CD1c-positive myeloid dendritic cell (primary cell): ENCODE results near the gene COLEC12.

Experiments
- DNase-seq: peaks from one replicate; pipeline ENCODE4 v3.0.0-alpha.2; 2016; ENCODE audit errors: extremely low spot score

COLEC12 gene

DNA sequence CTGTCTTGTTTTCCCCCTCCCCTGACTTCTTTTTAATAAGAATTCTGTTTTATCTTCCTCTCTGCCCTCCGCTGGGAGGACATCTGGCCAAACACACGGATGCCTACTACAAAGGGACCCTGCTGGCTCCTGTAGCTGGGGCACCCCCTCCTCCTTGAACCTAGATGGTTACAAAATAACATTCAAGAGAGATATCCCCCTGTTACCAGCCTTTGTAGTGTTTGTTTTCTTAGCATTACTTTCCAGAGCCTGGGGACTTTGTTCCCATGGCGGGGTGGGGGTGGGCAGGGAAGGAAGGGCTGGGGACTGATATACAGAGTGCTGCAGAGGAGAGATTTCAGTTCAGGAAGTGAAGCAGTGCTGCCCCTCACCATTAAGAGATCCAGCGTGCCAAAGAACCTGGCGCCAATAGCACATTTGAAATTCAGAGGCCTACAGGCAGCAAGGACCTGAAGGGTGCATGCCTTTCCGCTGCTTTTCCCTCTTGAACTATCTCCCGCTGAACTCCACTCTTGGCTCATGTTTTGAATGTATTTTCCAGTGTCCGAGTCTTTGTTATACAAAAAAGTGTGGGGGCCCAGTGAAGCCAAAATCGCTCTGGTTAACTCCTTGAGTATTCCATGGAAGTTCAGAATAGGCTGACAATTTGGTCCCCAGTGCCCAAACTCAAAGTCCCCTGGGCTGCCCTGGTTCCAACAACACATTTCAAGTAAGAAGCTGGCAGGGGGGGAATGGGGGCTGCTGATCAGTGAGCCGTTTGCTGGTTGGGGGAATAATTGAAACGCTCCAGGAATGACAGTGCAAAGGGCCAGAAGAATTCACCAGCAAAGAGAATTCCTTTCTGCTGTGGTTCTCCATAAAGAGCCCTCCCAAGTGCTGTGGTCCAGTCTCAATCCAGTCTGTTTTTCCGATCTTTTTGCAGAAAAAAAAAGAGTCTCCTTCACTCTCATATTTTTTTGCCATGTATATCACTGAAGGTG, 137.9 kb downstream of the COLEC12 start:
- DNase-seq: no peak

DNA sequence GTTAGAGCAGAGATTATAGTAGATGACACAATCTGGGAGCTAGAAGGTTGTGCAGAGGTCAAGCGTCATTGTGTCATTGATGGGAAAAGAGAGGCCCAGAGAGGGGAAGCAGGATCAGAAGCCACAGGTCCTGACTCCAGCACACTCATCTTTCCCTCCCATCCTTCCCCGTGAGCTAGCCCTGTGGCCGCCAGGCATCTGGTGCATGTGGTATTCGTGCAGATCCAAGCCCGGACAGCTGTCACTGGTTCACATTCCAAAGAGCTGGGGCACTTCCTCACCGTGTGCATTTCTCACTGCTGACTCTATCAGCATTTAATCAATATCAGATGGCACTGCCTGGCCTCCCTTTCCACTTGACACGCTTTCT, 138.6 kb downstream of the COLEC12 start:
- peak; percentile 23 for DNase-seq

DNA sequence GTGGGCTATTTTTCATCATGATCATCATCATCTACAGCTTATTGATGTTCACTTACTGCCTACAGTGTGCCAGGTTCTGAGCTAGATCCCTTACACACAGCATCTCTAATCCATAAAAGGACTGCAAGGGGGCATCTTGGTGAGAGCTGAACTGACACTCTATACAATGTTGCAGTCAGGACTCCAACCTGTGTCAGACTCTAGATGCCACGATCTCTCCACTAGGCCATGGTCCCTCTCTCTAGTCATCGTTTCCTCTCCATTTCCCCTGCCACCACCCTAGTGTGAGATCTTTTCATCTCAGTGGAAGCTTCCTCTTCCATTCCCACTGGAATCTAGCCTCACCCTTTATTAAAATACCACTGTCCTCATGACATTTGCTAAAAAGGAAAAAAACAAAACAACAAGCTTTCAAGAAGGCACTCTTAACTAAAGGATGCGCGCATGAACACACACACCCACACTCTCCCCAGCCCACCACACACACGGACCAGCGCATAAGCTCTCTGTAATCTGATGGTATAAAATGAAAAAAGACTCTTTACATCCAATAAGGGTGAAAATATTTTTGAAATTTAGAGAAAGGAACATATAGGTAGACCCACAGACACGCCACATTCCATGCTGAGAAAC, 139.3 kb downstream of the COLEC12 start:
- DNase-seq: no peak

DNA sequence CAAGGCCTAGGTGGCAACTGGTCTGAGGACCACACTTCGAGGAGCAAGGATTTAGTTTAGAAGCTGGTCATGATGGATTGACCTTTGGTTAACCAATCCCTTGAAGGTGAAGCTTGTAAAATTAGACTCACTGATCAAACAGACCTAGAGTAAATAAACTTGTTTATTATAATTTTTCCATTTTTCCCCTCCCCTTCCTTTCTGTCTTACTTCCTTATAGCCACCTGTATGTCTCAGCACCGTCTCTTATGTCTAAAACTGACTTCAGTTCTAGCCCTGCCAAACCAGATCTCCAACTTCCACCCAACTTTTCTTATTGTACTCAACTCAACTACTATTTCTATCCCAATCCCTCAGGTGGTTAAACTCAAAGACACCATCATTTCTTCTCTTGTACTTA, 139.8 kb downstream of the COLEC12 start:
- DNase-seq: no peak

DNA sequence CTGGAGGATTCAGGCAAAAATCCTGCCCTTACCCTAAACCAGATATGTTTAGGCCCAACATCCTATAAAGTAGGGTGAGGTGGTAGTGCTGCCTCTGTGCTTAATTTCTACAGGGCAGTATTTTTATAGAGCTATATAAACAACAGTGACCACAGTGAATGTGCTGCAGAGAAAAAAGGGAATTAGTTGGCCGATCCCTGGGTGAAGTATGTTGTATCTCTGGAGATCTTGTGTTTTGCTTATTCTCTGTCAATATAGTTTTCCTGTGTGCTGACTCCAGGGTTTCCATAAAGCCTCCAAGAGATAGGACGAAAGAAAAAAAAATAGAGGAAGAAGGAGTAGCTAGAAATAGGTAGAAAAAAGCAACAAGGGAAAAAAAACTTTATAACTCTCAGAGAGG, 143.7 kb downstream of the COLEC12 start:
- DNase-seq: no peak

DNA sequence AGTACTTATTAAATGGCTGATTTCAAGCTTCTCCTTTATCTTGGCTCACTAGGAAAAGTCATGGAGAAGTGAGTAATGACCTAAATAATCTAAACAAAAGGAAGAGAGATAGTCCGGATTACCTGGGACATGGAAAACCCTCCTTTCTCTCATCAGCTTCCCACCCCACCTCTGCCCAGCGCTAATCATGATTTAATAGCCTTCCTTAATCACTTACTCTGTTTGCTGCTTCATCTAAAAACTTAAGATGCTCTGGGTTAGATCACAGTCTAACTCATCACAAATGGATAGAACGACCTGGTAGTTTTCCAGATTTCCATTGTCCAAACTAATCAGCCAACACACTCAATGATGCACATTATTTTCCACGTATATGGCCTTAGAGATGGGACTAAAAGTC, 144.8 kb downstream of the COLEC12 start:
- DNase-seq: no peak

DNA sequence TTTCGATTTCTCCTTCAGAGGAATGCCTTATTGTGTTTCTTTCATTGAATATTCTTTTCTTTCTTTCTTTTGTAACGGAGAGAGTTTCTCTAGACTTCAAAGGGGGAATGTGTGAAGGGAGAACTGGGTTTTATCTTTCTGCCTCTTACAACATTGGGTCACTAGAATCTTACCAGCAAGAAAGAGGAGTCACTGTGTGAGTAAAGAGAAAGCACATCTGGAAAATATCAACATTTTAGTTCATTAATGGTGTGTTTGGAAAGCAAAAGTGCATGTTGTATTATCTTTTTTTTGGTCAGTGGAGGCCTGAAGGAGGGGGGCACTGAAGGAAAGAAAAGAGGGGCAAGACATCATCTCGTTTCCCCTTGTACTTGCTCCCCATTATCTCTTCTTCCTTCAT, 146.0 kb downstream of the COLEC12 start:
- no peak for DNase-seq

DNA sequence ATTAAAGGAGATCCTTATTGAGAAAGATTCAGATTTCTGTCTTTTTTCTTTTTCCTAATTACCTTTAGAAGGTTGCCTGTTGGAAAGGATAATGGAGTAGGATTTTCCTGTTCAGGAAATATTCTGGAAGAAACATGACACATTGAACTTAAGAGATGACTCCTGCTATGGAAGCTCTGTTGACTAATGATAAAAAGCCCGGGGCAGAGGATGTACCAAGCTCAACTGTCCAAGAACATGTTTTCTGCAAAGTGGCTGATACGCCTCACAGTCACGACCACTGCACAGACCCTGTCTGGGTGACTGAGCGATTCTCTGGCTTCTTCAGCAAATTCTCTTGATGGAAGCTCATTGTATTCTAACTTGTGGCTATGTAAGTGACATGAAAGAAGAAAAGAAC, 146.5 kb downstream of the COLEC12 start:
- no peak for DNase-seq

DNA sequence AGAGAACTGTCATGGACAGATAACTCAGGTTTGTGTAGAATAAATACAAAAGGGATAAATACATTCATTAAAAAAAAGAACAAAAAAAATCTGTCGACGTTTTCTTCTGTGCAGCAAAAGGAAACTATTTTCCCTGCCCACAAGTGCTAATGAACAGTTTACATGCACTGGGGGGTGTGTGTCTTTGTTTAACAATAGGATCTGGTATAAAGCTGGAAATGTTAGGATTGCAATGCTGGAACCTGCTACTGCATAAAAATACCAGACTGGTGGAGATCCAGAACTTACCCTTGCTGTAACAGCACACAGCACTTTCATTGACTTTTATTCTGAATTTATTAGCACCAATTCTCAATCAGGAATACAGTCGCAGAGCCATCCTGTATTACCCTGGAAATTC, 148.1 kb downstream of the COLEC12 start:
- no peak for DNase-seq

DNA sequence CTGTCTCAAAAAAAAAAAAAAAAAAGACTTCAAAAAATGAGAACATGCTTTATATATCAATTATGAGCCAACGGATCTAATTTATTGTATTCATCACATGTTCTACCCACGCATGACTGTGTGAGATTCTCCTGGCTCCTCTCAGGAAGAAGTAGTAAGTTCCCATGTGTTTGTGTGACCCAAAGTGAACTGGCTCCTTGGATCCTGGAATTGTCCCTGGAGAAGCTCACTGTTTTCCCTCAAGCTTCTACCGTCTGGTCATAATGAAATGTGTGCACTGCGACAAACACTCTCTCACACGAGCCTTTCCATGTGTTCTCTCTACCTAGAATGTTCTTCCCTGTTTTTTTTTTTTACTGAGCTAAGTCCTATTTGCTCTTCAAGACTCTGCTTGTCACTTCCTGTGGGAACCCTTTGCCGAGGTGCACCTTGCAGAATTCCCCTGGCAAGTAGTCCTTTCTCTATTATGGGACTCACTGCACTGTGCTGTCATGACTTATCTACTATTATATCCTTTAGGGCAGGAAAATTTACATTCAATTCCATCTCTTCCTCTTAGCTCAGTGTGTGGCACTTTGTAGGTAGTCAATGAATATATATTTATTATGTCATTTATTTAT, 149.4 kb downstream of the COLEC12 start:
- DNase-seq: no peak

DNA sequence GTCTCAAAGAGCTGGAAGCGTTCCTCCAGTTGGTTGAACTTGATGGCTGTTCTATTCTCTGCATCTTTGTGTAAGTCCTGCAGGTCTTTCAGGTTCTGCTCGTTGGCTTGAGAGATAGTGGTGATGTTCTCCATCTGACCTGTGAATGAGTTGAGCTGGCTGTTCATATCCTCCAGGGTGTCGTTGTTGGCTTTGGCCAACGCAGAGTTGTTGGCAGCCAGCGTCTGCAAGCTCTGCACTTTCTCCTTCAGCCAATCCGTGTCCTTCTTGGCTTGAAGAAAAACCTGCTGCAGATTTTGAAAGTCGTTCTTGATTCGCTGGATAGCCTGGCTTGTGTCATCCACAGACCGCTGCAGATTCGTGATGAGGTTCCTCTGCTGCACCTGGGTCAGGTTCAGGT, 153.9 kb downstream of the COLEC12 start:
- DNase-seq: no peak

DNA sequence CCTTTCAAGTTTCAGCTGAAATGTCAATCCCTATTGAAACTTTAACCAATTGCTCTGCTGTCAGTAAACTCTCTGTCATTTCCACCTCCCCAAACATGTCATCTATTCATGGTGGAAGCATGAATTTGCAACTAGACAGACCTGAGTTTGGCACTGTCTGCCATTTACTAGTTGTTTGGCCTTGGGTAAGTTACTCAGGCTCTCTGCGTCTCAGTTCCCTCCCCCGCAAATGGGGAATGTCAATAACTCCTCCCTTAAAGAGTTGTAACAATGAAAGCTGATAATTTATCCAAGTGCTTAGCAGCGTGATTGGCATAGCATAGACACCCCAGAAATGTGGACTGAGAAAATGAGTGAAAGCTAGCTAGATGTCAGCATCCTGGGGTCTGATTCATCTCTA, 159.4 kb downstream of the COLEC12 start:
- no peak for DNase-seq

DNA sequence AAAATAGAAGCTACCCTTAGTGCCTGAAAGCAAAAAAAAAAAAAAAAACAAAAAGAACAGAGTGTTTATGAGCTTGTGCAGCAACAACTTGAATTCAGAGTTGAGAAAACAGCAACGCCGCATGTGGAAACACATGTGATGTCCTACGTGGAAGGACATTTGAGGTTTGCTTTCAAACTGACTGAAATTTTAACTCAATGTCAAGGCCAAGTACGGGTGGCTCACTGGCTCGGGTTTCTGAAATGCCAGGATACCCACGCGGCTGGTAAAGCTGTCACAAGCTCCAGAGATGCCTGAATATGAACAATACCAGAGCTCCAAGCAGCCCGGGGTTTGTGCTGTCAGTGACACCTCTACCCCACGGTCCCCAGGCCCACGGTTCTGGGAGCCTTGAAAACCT, 160.5 kb downstream of the COLEC12 start:
- no peak for DNase-seq

DNA sequence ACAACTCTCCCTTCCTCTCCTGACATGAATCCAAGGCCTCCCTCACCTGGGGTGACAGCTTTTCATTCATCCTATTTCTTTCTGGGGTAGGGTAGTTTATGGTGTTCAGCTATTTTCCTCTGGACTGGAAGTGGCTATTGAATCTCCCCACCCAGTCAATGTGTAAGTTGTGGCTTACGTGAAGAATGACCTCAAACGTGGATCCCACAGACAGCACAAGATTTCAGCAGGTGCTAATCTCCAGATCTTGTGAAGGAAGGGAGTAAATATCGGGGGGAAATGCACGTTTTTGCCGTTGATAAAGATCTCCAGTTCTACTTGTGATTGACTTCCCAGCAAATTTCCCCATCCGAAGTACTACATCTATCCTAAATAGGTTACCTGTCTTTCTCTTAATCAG, 161.3 kb downstream of the COLEC12 start:
- no peak for DNase-seq

DNA sequence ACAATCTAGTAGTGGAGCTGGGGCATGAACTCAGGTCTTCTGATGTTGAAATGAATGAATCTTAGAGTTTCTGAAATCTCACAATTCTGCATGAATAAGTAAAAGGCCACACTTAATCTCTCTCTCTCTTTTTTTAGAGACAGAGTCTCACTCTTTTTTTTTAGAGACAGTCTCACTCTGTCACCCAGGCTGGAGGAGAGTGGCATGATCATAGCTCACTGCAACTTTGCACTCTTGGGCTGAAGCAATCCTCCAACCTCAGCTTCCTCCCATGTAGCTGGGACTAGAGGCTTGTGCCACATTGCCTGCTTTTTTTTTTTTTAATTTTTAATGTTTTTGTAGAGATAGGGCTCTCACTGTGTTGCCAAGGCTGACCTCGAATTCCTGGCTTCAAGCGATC, 163.8 kb downstream of the COLEC12 start:
- DNase-seq: peak; percentile 48

DNA sequence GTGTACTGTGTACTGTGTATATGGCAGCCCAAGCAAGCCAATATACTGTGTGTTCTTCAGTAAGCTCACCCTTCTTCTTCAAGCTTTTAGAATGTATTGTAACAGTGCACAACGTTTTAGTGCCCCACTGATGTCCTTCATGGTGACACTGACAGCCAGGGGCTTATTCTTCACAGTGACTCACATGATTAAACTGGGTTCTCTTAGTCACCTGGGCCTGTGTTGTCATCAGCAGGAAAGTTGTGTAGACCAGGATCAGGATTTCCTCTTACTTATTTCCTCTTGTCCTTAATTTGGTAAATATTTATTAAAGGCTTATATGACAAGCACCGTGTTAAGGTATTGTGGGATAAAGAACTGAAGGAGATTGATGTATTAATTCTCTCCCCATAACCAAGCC, 164.8 kb downstream of the COLEC12 start:
- DNase-seq: peak; percentile 34

DNA sequence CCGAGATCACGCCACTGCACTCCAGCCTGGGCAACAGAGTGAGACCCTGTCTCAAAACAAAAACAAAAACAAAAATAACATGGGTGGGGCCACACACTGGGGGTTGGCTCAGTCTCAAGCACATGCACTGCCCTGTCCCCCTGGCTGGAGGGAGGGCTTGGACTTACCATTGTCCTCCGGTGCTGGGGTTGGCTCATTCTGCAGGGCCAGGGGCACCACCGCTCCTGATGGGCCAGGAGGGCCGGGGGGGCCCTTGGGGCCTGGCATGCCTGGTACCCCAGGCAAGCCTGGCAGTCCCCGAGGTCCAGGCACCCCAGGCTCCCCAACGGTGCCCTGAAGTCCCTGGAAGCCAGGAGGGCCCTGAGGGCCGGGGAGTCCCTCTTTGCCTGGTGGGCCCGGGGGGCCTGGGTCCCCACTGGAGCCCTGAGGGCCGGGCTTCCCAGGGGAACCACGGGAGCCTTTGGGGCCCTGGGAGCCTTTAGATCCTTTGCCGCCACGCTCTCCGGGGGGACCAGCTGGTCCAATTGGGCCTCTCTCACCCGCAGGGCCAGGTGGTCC, 165.8 kb downstream of the COLEC12 start:
- DNase-seq: no peak

DNA sequence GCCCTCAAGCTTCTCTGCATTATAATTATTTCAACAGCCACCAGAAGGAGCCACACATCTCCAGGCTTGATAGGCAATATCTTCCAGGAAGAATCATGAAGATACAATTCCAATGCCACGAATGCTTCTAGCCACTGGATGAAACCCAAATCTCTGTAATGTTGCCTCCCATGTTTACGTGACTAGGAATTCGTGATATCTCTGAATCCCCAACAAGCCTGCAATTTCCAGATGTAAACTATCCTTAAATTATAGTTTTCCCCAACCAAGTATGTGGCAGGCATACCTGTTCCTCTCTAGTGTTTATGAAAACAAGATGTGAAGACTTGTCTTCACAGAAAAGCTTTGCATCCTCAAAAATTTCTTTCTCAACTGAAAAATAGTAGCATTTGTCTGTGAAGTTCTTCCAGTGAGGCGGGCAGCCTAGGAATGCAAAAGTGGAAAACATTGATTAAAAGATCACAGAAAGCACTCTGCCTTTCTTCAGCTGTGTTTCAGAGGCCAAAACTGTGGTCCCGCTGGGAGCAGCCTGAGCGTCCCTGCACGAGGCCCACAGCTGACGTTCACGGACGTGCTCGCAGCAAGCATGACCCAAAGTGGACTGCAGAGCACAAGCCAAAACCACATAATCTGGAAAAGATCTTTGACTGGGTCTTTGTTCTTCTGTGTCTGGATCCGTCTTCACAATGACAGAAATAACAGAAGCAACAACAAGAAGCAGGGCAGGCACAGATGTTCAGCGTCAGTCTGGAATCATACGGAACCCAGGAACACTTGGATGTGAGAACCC, 167.6 kb downstream of the COLEC12 start:
- no peak for DNase-seq

DNA sequence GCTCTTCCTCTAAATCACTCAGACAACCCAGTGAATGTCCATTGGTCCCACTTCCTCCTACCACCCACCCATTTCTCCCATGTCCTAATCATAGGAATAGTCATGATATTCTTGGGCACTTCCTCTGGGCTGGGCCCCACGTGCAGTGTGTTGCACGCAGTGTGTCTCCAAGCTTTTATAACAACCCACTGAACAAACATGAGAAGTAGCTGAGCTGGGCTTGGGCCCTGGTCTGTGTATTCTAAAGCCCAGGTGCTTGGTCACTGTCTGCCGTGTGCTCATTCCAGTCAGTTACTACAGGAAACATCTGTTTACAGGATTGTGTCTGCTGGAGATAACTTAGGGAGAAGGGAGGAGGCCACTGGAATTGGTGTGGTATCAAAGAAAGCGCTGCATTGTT, 168.5 kb downstream of the COLEC12 start:
- DNase-seq: peak; percentile 92

DNA sequence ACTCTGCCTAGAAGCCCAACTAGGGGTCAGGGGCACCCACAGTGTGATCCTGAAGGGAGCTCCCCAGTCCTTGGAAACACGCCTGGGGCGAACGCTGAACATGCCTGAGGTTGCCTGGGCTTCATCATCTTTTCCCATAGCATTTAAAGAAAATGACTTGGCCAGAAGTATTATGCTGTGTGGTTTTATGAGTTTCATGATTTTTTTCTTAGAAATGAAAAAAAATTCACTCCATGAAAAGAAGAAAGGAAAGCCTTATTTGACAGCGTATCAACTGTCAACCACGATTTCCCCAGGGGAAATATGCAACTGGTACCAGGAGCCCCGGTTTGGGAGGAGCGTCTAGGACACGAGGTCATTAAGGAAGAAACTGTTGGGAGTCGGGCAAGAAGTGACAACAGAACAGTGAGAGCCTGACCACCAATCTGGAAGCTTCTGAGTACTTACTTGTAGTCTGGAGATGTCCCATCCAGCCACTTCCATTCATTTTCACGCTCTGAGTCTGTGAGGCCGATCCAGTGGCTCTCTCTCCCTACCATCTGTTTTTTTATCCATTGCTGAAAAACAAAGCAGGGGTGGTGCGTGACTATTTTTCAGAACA, 169.2 kb downstream of the COLEC12 start:
- DNase-seq: peak; percentile 36

DNA sequence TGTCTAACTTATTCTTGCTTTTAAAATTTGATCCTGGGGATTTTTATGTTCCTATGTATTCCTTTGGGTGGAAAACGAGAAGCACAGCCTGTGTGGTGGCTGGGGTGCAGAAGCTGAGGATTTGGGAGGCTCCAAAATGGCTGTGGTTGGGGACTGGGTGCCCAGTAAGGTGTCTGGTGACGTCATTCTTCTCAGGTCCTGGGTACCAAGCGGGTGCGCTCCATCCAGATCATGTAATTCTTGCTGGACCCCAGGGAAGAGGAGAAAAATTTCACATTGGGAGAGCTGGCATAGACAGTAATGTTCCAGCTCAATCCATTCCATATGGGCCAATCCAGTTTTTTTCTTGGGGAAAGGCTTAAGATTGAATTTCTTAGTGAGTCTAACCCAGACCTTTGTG, 171.6 kb downstream of the COLEC12 start:
- DNase-seq: no peak
